Measurements from ENCODE around the gene ENO2.
A peak's percentile ranks its signal among the peaks of the same experiment; 100 is the strongest.

Gene ENO2

DNA sequence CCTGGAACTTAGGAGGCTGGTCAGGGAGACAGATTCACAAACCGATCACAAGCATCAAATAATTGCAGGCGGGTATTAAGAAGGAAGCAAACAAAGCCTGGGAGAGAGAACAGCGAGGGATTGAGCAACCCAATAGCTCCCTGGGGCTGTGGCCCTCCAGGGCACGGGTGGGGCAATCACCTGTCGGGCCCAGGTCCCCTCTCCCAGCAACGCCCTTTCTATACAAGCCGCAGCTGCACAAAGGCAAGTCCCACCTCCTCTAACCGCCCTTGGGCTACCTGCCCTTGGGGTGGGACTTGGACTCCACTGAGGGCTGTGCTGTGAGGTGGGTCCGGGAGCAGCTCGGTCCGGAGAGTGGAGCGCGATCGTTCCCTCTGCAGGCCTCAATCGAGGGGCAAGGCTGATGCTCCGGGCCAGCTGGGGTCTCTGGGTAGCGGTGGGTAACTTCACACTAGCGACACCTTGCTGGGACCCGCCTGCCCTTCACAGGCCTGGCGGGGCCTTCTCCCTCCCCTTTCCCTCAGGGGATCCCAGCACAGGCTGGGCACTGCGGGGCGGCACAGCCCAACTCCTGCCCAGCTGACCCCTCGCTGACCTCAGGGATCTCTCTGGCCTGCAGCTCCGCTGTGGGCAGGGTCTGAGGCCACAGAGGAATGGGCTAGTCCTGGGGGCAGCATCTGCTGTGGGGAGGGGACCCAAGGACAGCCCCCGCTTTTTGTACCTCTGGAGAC lies 48.1 kb downstream of the ENO2 start:
- no peak for DNase-seq

DNA sequence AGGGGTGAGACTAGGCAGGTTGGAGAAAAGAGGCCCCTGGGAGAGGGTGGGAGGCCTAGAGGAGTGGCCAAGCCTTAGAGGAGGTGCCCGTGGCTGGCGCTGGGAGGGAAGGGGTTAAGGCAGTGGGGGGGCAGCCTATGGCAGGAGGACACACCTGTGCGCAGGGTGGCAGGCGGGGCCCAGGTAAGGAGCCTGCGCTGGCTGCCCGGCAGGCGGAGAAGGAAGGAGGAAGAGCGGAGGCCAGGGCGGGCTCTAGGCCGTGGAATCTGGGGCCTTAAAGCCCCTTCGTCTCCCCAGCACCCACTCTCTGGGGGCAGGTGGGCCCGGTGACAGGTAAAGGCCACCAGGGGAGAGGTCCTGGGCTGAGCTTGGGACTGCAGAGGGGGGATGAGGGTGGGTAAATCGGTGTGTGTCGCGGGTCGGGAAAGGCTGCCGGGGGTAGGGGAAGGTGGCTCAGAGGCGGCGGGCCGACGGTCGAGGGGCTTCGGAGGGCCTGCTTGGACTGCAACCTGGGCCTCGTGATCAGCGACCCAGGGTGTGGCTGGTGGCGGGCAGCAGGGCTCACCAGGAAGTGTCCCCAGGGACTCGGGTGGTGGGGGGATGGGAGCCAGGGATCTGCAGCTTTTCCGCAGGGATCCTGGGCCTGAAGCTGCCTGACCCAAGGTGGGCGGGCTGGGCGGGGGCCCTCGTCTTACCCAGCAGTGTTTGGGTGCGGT lies 48.8 kb downstream of the ENO2 start:
- no peak for DNase-seq

DNA sequence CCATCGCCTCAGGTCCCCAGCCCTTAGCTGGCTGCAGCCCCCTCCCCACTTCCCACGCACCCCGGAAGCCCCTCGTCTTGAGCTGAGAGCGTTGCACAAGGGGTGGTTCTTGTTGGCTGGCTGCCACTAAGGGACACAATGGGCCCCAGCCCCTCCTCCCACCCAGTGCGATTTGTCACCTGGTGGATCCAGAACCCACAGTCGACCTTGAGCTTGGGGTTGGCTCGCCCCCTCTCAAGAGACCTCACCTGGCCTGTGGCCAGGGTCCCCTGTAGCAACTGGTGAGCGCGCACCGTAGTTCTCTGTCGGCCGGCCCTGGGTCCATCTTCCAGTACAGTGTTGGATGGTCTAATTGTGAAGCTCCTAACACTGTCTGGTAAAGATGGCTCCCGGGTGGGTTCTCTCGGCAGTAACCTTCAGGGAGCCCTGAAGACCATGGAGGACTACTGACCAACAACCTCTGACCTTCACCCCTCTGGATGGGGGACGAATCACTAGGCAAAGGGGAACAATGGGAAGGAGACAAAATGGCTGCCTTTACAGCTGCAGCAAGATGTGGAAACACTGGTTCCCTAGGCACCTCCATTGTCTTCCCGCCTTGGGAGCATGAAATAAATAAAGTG lies 49.5 kb downstream of the ENO2 start:
- DNase-seq = no peak

DNA sequence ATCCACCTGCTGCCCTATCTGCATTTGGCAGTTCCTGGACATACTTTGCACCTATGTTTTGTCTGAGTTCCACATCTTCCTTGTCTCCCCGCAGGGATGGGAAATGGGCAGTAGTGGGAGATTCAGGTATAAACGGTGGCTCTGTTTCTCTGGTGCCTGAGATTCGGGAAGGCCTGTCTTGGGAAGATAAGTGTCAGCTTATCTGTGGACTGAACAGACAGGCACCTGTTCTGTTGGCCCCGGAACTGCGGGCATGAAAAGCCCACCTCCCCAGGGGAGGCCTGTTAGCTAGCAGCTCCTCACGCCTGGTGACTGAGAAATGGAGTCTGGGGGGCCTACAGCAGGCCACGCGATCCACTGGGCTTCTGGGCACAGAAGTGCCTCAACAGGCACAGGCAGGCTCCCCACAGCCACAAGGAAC lies 50.2 kb downstream of the ENO2 start:
- no peak for DNase-seq

DNA sequence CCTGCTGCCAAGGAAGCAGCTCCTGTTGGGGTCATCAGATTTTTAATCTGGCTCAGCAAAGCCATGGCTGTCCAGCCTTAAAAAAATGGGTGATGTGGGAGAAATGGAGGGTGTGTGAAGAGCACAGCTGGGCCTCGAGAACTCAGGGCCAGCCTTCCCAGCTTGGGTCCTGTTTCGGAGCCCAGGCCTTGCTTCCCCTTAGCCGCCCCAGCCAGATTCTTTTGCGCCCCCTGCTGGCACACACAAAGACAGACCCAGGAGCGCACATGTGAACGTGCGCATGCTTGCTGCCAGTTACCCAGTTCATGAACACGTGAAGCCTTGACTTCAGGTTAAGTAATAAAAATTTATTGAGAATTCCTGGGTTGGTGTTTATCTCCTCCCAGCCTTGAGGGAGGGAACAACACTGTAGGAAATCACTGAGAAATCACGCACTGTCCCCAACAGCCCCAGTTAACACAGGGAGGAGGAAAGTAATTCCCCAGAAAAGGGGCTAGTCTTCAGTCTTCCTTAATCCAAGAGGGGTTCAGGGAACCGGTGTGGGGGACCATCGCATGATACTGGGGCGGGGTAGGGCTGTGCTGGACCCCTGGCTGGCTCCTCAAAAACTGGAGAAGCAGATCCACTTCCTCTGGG lies 50.8 kb downstream of the ENO2 start:
- DNase-seq = peak; percentile 90

DNA sequence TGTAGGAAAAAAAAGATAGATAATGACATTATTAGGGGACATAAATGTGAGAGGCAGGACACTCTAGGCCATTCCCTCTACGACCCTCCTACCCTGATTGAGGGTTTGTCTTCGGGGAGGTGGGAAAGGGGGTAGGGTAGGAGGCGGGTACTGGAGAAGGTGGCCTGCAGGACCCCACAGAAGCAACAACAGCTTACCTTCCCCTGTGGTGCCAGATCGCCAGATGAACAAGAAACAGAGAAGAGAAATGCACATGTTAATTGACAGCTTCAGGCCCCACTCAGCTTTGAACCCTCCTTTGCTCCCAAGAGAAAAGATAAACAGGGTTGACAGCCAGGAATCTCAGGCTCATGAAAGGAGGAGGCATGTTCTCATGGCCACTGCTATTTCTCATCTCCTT lies 51.3 kb downstream of the ENO2 start:
- DNase-seq = no peak

DNA sequence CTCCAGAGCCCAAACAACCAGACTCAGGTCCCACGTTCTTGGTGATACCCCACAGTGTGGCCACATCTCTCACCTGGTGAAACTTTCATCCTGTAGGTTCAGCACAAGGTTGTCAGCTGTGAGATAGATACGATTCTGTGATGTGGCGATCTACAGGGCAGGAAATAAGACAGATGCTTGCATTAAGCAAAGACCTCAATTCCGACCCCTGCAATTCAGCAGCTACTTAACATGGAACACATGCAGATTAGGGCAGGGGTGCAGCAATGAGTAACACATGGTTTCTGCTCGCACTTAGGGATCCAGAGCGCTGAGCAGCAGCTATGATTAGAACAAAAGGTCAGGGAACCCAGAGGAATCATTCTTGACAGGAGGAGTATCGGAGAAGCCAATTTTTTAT lies 52.0 kb downstream of the ENO2 start:
- no peak for DNase-seq

DNA sequence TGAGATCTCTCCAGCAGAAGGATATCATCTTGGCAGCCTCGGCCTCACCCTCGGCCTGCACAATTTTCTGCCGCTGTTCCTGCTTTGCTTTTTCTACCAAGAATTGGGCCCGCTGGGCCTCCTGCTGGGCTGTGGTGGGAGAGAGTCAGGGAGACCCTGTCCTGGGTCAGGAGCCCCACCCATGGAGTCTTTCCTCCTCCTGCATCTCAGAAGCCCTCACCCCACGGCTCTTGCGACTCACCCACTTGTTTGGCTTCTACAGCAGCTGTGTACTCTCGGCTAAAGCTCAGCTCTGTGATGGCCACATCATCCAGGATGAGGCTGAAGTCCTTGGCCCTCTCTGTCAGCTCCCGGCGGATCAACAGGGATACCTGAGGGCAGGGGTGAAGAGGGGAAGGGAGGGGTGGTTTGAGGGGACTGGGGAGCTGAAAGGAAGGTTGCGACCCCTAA lies 53.3 kb downstream of the ENO2 start:
- DNase-seq = no peak

DNA sequence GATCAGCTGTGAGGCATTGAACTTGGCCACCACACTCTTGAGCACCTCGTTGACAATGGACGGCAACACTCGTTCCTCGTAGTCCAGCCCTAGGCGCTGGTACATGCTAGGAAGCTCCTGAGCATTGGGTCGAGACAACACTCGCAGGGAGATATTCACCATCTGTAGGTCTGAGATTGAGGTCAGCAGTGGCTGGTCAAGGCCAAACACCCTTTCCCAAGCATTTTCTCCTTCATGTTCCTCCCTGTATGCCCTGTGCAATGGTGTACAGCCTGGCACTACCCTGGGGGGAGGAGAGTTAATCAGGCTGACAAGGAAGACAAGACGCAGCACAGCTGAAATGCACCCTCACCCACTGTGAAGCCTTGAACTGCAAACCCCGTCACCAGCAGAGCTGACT lies 54.0 kb downstream of the ENO2 start:
- DNase-seq = no peak

DNA sequence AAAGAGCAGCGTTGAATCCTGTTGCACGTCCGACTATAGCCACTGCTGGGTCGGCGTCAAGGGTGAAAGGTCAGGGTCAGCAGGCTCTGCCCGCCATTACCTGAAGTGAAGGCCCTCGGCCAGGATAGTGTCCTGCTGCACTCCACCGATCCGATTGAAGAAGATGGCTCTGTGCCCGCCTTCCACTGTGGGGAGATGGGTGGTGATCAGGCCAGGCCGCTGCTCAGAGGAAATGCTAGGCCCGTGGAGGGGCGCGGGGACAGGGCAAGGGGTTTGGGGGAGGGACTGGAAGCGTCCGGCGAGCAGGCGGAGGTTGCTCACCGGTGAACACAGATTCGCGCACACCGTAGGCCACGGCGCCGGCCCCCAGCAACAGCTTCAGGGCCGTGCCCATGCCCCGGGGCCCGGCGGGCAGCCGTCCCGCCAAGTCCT lies 55.7 kb downstream of the ENO2 start:
- no peak for DNase-seq
